Measurements from ENCODE around the gene FCGR3A. TPM values are rescaled to one million over a fixed set of nuclear protein-coding genes. Genes with fewer than 3 reads are reported as not detected.

Gene FCGR3A
- polyA plus RNA-seq, 5 donors, result 2.1 to 5.7 (median 3.9) TPM

DNA sequence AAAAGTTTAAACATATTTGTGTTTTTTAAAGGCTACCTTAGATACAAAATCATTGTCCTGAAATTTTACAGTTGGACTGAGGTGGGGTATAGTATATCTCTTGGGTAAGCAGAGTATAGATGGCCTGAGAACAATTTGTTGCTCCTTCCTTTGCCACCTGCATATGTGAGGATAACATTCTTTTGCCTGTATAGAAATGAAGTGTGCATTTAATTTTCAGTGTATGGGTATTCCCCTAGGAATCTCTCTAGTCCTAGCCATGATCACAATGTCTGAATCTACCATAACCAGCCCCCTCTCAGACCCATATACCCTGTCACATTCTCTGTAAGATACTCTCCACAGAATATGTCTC lies 46.2 kb downstream of the FCGR3A start:
- no peak for DNase-seq

- no peak for DNase-seq
Measured at GRCh38 chr1:161502641-161503393, 46.8 kb downstream of the FCGR3A start.

DNA sequence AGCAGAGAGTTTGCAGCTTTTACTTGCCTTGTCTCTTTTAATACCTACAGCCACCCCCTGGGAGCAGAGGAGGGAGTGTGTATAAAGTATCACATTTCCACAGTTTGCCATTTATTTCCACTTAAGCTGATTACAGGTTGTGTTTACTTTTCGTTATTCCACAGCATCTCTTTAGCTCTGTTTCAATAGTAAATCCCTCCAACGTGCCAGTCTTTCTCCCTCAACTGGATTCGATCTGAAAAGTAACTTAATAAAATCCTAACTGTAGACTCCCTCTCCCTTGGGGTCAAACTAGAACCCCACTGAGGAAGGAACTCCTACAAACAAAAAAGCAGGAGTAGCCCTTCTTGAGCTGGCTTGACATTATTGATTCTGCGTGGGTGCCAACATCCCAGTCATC lies 47.4 kb downstream of the FCGR3A start:
- DNase-seq, result no peak

- no peak for DNase-seq
Measured at GRCh38 chr1:161501234-161501633, 48.4 kb downstream of the FCGR3A start.

DNA sequence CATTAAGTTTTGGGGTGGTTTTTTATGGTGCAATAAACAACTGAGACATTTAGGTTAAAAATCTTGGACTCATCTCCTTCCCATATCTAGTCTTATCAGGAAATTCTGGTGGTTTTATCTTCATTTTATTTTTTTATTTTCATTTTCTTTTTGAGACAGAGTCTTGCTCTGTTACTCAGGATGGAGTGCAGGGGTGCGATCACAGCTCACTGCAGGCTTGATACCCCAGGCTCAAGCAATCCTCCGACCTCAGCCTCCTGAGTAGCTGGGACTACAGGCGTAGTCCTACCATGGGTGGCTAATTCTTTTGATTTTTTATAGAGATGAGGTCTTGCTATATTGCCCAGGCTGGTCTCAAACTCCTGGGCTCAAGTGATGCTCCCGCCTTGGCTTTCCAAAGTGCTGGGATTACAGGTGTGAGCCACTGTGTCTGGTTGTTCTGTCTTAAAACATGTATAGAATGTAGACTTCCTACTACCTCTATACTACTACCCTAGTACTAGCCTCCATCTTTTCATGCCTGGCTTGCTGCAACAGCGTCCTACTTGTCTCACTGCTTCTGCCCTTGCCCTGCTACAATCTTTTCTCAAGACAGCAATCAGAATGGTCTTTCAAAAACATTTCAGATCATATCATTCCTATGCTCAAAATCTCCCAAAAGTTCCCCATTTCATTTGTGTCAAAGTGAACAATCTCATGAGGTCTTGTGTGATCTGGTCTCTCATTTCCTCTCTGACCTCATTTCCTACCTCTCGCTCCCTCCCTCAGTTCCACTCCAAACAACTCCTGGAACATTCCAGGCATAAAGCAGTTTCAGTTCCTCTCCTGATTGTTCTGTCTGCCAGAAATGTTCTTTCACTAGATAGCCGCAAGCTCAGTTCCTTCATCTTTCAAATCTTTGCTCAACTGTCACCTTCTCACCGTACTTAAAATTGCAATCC lies 50.2 kb downstream of the FCGR3A start:
- no peak for DNase-seq

GRCh38 chr1:161498646-161499045 lies 51.0 kb downstream of the FCGR3A start:
- no peak for DNase-seq

- no peak for DNase-seq
Measured at GRCh38 chr1:161497961-161498360, 51.7 kb downstream of the FCGR3A start.

DNA sequence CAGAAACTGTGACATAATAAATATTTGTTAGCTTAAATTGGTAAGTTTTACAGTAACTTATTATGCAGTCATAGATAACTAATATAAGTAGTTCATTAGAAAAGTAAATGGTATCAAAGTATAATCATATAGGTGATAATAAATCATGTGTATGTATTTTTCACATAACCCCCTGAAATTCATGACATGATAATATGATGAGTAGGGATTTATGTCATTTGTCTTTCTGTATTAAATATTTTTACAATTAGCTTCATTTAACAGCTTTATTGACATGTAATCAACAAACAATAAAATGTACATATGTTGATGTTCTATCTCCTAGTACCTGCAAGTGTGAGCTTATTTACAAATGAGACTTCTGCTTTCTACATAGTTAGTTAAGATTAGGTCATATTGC lies 54.1 kb downstream of the FCGR3A start:
- no peak for DNase-seq

GRCh38 chr1:161494091-161494735 lies 55.4 kb downstream of the FCGR3A start:
- DNase-seq, result no peak

DNA sequence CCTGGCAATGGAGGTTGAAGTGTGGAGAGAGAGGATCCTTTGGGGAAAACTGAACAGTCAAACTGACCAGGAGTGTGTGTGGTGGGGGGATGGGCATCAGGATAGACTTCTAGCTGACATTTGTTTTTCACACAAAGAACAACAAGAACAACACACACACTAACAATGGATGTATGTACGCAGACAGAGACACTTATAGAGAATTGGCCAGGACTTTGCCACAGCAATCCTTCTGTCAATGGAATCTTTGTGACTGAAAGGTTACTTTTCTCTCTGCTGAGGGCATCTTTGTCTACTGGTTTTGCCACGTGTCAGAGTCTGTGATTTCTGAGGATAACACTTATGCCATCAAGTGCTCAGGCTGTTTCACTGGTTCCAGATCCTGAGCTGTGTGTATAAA lies 56.8 kb downstream of the FCGR3A start:
- no peak for DNase-seq

Other genes starting within 250 kb of the FCGR3A start
- gene MPZ, start 239.8 kb downstream of the FCGR3A start, polyA plus RNA-seq (ENCODE audit: insufficient read depth in 1 of 5, insufficient read length in 5 of 5, low replicate concordance in 1 of 5), result 1 to 10 TPM; 2.6 to 4.7 (median 3.2) TPM
- gene SDHC, start 235.4 kb downstream of the FCGR3A start, polyA plus RNA-seq (ENCODE audit: insufficient read depth in 1 of 5, insufficient read length in 5 of 5, low replicate concordance in 1 of 5), result 100 to 1,000 TPM; 161 to 204 (median 179) TPM
- 10 to 100 TPM in 3 of 5 donors, 1 to 10 TPM in 2; 4.5 to 20.0 (median 14.6) TPM for gene CFAP126, start 181.9 kb downstream of the FCGR3A start, polyA plus RNA-seq (ENCODE audit: insufficient read depth in 1 of 5, insufficient read length in 5 of 5, low replicate concordance in 1 of 5)
- 10 to 100 TPM; 13.3 to 18.6 (median 15.2) TPM for gene FCGR2A, start 44.4 kb downstream of the FCGR3A start, polyA plus RNA-seq (ENCODE audit: insufficient read depth in 1 of 5, insufficient read length in 5 of 5, low replicate concordance in 1 of 5)
- gene HSPA6, start 25.3 kb downstream of the FCGR3A start, polyA plus RNA-seq (ENCODE audit: insufficient read depth in 1 of 5, insufficient read length in 5 of 5, low replicate concordance in 1 of 5), result 1 to 10 TPM in 2 of 5 donors, under 1 TPM in 3; 0.78 to 1.7 (median 0.88) TPM
- under 1 TPM; 0.24 to 0.95 (median 0.60) TPM for gene FCGR3B, start 81.4 kb upstream of the FCGR3A start, polyA plus RNA-seq (ENCODE audit: insufficient read depth in 1 of 5, insufficient read length in 5 of 5, low replicate concordance in 1 of 5)
- gene FCGR2B, start 113.3 kb upstream of the FCGR3A start, polyA plus RNA-seq (ENCODE audit: insufficient read depth in 1 of 5, insufficient read length in 5 of 5, low replicate concordance in 1 of 5), result 1 to 10 TPM in 1 of 5 donors, under 1 TPM in 4; 0.44 to 1.1 (median 0.59) TPM
- under 1 TPM in 3 of 5 donors, not detected in 2; 0.15 to 0.32 (median 0.15) TPM for gene FCRLA, start 157.4 kb upstream of the FCGR3A start, polyA plus RNA-seq (ENCODE audit: insufficient read depth in 1 of 5, insufficient read length in 5 of 5, low replicate concordance in 1 of 5)
- gene FCRLB, start 171.7 kb upstream of the FCGR3A start, polyA plus RNA-seq (ENCODE audit: insufficient read depth in 1 of 5, insufficient read length in 5 of 5, low replicate concordance in 1 of 5), result under 1 TPM; 0.24 to 0.51 (median 0.42) TPM
- 10 to 100 TPM; 36.2 to 52.8 (median 47.5) TPM for gene DUSP12, start 200.0 kb upstream of the FCGR3A start, polyA plus RNA-seq (ENCODE audit: insufficient read depth in 1 of 5, insufficient read length in 5 of 5, low replicate concordance in 1 of 5)
- gene ATF6, start 216.5 kb upstream of the FCGR3A start, polyA plus RNA-seq (ENCODE audit: insufficient read depth in 1 of 5, insufficient read length in 5 of 5, low replicate concordance in 1 of 5), result 10 to 100 TPM; 20.7 to 32.9 (median 29.8) TPM